HepG2 (cell line): Measurements from ENCODE around the gene TNNI3K. TPM values are rescaled to one million over a fixed set of nuclear protein-coding genes. Genes with fewer than 3 reads are reported as not detected.

Experiments used
- ATAC-seq: fragments of 200-7000 bp; cut with Tn5 transposase; 3 replicates; pipeline ENCODE4 v1.9.1; 2020; ENCODE audit warnings: mild to moderate bottlenecking, moderate library complexity
- BruUV-seq: library from RNA; stranded (reverse); fragments of 400-500 nt; replicated peaks from 2 replicates; lab custom pipeline; 2021; lab: Mats Ljungman, UMichigan
- CTCF ChIA-PET: fragments of 300-600 bp; formaldehyde crosslinking; extraction: SDS; loops from one replicate; lab custom pipeline; 2021; ENCODE audit warnings: low total read pairs, inconsistent platforms, low intra/inter-chr PET ratio; lab: Yijun Ruan, JAX
- POLR2A ChIA-PET: fragments of 350-600 bp; sonication (Branson Sonifier 250); formaldehyde crosslinking; loops from one replicate; lab custom pipeline; 2020; ENCODE audit warnings: antibody characterized with exemption, inconsistent platforms; lab: Yijun Ruan, JAX
- DNase-seq: peaks from one replicate; pipeline ENCODE4 v3.0.0-alpha.2; 2015; ENCODE audit warnings: low spot score
- FAIRE-seq: peaks from 3 replicates; lab custom pipeline; 2011; peaks lifted over from hg19 to GRCh38; lab: Jason Lieb, UNC
- H2AFZ ChIP-seq: one replicate; pipeline ENCODE4 v1.6.1; 2011; ENCODE audit warnings: low read length, inconsistent platforms
- H3K27ac ChIP-seq: fragments of 300-600 bp; 3 replicates; pipeline ENCODE4 v1.8.0; 2011; ENCODE audit warnings: mixed run types, mild to moderate bottlenecking, mixed read lengths, low read length, inconsistent platforms; ENCODE audit not compliant: insufficient read depth; ENCODE audit errors: extremely low read length
- H3K27me3 ChIP-seq, 2 experiments: fragments of 200-600 bp in 1 of 2; 2 replicates in 1 of 2; 3 replicates in 1 of 2; pipeline versions ENCODE4 v1.6.0 to v1.8.0; 2011; ENCODE audit warnings: low read length in 2 of 2, mild to moderate bottlenecking in 2 of 2, moderate library complexity in 2 of 2, inconsistent platforms in 1 of 2; ENCODE audit not compliant: insufficient read depth in 2 of 2, control insufficient read depth in 1 of 2
- H3K36me3 ChIP-seq, 2 experiments: fragments of 200-600 bp in 1 of 2; replicated peaks in 1 of 2; 2 replicates in 1 of 2; 3 replicates in 1 of 2; pipeline versions ENCODE4 v1.5.1 to v1.8.0; 2011; ENCODE audit warnings: low read length in 2 of 2, inconsistent platforms in 1 of 2; ENCODE audit not compliant: insufficient read depth in 2 of 2, control insufficient read depth in 1 of 2
- H3K4me1 ChIP-seq: 2 replicates; pipeline ENCODE4 v1.5.1; 2012; ENCODE audit warnings: low read length, inconsistent platforms; ENCODE audit not compliant: insufficient read depth
- H3K4me2 ChIP-seq: 2 replicates; pipeline ENCODE4 v1.6.0; 2011; ENCODE audit warnings: low read depth, low read length, inconsistent platforms
- H3K4me3 ChIP-seq, 3 experiments: fragments of 200-600 bp in 1 of 3; sonication (generic), shearing (Covaris generic) in 1 of 3; replicated peaks in 1 of 3; 2 replicates each; pipeline ENCODE4 v1.5.1; 2011 to 2016; ENCODE audit warnings: low read length in 3 of 3, inconsistent platforms in 2 of 3, low read depth in 2 of 3, mild to moderate bottlenecking in 2 of 3, control low read depth in 1 of 3, mixed read lengths in 1 of 3; ENCODE audit not compliant: insufficient read depth in 1 of 3
- H3K79me2 ChIP-seq: one replicate; pipeline ENCODE4 v1.6.1; 2011; ENCODE audit warnings: low read length, inconsistent platforms; ENCODE audit not compliant: insufficient read depth
- H3K9ac ChIP-seq: 2 replicates; pipeline ENCODE4 v1.6.0; 2011; ENCODE audit warnings: mild to moderate bottlenecking, low read depth, low read length, inconsistent platforms; ENCODE audit not compliant: insufficient read depth
- H3K9me3 ChIP-seq: 2 replicates; pipeline ENCODE4 v1.5.1; 2012; ENCODE audit warnings: mild to moderate bottlenecking, low read length
- H4K20me1 ChIP-seq: 2 replicates; pipeline ENCODE4 v1.6.0; 2011; ENCODE audit warnings: inconsistent platforms, mild to moderate bottlenecking, low read length, moderate library complexity; ENCODE audit not compliant: insufficient read depth
- CBX5 ChIP-seq: sonication (generic); formaldehyde crosslinking; IDR thresholded peaks from 2 replicates; pipeline ENCODE4 v1.4.0; 2020; ENCODE audit warnings: missing genetic modification reagents, borderline replicate concordance
- HHEX ChIP-seq: IDR thresholded peaks from 2 replicates; pipeline ENCODE4 v1.6.1; 2016; ENCODE audit warnings: control low read depth
- IRX3 ChIP-seq: sonication (generic); formaldehyde crosslinking; IDR thresholded peaks from 2 replicates; pipeline ENCODE4 v1.8.1; 2023; ENCODE audit warnings: mild to moderate bottlenecking, low read depth, missing genetic modification reagents, borderline replicate concordance
- PRPF4 ChIP-seq: fragments of 200-400 bp; formaldehyde crosslinking; IDR thresholded peaks from 2 replicates; pipeline ENCODE4 v1.6.1; 2016; ENCODE audit warnings: low read length, low read depth; ENCODE audit not compliant: poor library complexity, severe bottlenecking
- SETDB1 ChIP-seq: sonication (generic); formaldehyde crosslinking; IDR thresholded peaks from 2 replicates; pipeline ENCODE4 v1.5.1; 2020; ENCODE audit warnings: missing genetic modification reagents, mild to moderate bottlenecking, borderline replicate concordance
- ZNF160 ChIP-seq: sonication (generic); formaldehyde crosslinking; IDR thresholded peaks from 2 replicates; pipeline ENCODE4 v1.8.0; 2022; ENCODE audit warnings: mild to moderate bottlenecking, inconsistent platforms, missing genetic modification reagents
- ZNF335 ChIP-seq: sonication (generic); formaldehyde crosslinking; IDR thresholded peaks from 2 replicates; pipeline ENCODE4 v1.4.0; 2020; ENCODE audit warnings: missing genetic modification reagents
- ZNF337 ChIP-seq: sonication (generic); formaldehyde crosslinking; IDR thresholded peaks from 2 replicates; pipeline ENCODE4 v1.5.1; 2020; ENCODE audit warnings: missing genetic modification reagents, low read depth, mild to moderate bottlenecking, borderline replicate concordance
- ZNF407 ChIP-seq: sonication (generic); formaldehyde crosslinking; IDR thresholded peaks from one replicate; pipeline ENCODE4 v1.5.1; 2020; ENCODE audit warnings: mild to moderate bottlenecking, missing genetic modification reagents; ENCODE audit errors: not compliant biosample characterization
- ZSCAN20 ChIP-seq: sonication (generic); formaldehyde crosslinking; IDR thresholded peaks from 2 replicates; pipeline ENCODE4 v1.4.0; 2020; ENCODE audit warnings: missing genetic modification reagents, mild to moderate bottlenecking, borderline replicate concordance
- WGBS: methylation state at CpG from one replicate; pipeline ENCODE4 v1.1.6; 2017; ENCODE audit warnings: low lambda C conversion rate; 5-methylcytosine and 5-hydroxymethylcytosine counted together
- in situ Hi-C: cut with HindIII; loops from 2 replicates; pipeline ENCODE4 v1.10.0; 2017; ENCODE audit warnings: low pct_unique_long_range_greater_than_20kb; ENCODE audit not compliant: extremely low pct_ligation_motif_present
- intact Hi-C: fragments of 100-400 bp; cut with micrococcal nuclease; formaldehyde crosslinking; loops from one replicate; pipeline ENCODE4 v1.10.0; 2022; ENCODE audit not compliant: unreplicated experiment
- polyA plus RNA-seq, 8 experiments: library from polyadenylated mRNA; depleted of rRNA in 3 of 8; stranded (reverse) in 7 of 8; unstranded in 1 of 8; fragments of >200 nt; fragmentation: Illumina TruSeq in 4 of 8; extraction: Trizol in 4 of 8; gene quantifications; 2 replicates each; pipeline versions ENCODE4 v1.2.1 to v1.2.3, GENCODE V29; 2011 to 2016; ENCODE audit warnings: low read depth in 4 of 8, missing spikeins in 1 of 8, mixed read lengths in 1 of 8; ENCODE audit not compliant: insufficient read depth in 1 of 8
- total RNA-seq, 5 experiments: library from RNA; depleted of rRNA; stranded (reverse); fragments of >200 nt; fragmentation: Illumina TruSeq; extraction: Trizol; gene quantifications; 2 replicates each; pipeline ENCODE4 v1.2.3, GENCODE V29; 2016; ENCODE audit warnings: low read depth in 1 of 5

The TNNI3K gene
- total and polyA plus RNA-seq, 2 of the 13 experiments (the other 11 are each of a cell fraction or from before 2014, with no cell fraction given) = 1.1 TPM; not detected in 1

GRCh38 chr1:74478979-74479378 lies 243.8 kb downstream of the TNNI3K start:
- no peaks in the 10 kb centered on the region for H4K20me1 ChIP-seq
- H3K36me3 ChIP-seq = no peaks in the 10 kb centered on the region
- ATAC-seq = no peak
- 2% methylated on average over 2 of the region's 2 CpGs for WGBS
- ChIA-PET POLR2A (no interaction called here), CTCF (no interaction called here)
- no peaks in the 10 kb centered on the region for H3K4me1 ChIP-seq
- DNase-seq = no peak
- in situ Hi-C loops (no loop called here), intact Hi-C loops (no loop called here)
- H3K27me3 ChIP-seq = no peaks in the 10 kb centered on the region
- H3K79me2 ChIP-seq = no peaks in the 10 kb centered on the region
- H3K4me2 ChIP-seq = no peak overlapping the region
- FAIRE-seq = no peak
- no peak overlapping the region for H3K4me3 ChIP-seq
- no peak overlapping the region for H3K27ac ChIP-seq
- no TSS peak for BruUV-seq
- no peak overlapping the region for H3K9ac ChIP-seq
- no peaks in the 10 kb centered on the region for H3K9me3 ChIP-seq
- H2AFZ ChIP-seq = no peak overlapping the region
- TF ChIP-seq ZSCAN20 (CRISPR knock-in tag) = no peak

- H3K9me3 ChIP-seq = no peaks in the 10 kb centered on the region
- no peak overlapping the region for H3K4me2 ChIP-seq
- no peaks in the 10 kb centered on the region for H3K79me2 ChIP-seq
- POLR2A ChIA-PET = no interaction called here
- H3K9ac ChIP-seq = no peak overlapping the region
- no peaks in the 10 kb centered on the region for H3K4me1 ChIP-seq
- in situ Hi-C loops = no loop called here
- no peak for DNase-seq
- no peak for FAIRE-seq
- no peak overlapping the region for H2AFZ ChIP-seq
- ATAC-seq = no peak
- intact Hi-C loops = no loop called here
- CTCF ChIA-PET = no interaction called here
- WGBS = 23% methylated on average over 3 of the region's 6 CpGs
- H3K27ac ChIP-seq = no peak overlapping the region
- no peak overlapping the region for H3K4me3 ChIP-seq
- no TSS peak for BruUV-seq
- no peaks in the 10 kb centered on the region for H3K27me3 ChIP-seq
- H3K36me3 ChIP-seq = no peaks in the 10 kb centered on the region
- H4K20me1 ChIP-seq = no peaks in the 10 kb centered on the region
- no peak for TF ChIP-seq PRPF4
- TF ChIP-seq ZNF335 (CRISPR knock-in tag) = no peak
- no peak for TF ChIP-seq ZNF160
- TF ChIP-seq CBX5 = no peak
- no peak for TF ChIP-seq SETDB1
- TF ChIP-seq ZNF407 (CRISPR knock-in tag) = no peak
- no peak for TF ChIP-seq IRX3 (CRISPR knock-in tag)
- no peak for TF ChIP-seq ZNF337 (CRISPR knock-in tag)
- TF ChIP-seq HHEX = no peak
These were observed 244.9 kb downstream of the TNNI3K start for GRCh38 chr1:74480068-74480467.
